ENCODE data around the gene FRMD5.

Gene FRMD5

DNA sequence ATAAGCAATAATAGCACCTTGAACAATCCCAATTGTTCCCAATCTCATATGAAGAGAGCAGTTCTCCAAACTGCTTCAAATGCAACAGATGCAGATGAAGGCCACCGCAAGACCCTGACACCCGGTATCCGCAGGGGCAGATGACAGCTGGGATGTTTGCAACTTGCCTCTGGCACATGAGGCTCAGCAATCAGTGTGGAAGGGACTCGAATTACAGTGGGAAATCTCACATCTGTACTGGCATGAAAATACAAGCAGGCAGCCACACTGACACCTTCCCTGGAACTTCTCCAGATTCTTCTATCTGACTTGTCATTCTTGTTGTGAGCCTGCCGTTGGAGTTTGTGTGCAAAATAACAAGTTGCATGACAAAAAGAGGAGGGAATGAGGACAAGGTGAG, 299.5 kb downstream of the FRMD5 start:
- no peak for DNase-seq (ENCODE audit: low spot score)
- TF ChIP-seq, protein P1, sequence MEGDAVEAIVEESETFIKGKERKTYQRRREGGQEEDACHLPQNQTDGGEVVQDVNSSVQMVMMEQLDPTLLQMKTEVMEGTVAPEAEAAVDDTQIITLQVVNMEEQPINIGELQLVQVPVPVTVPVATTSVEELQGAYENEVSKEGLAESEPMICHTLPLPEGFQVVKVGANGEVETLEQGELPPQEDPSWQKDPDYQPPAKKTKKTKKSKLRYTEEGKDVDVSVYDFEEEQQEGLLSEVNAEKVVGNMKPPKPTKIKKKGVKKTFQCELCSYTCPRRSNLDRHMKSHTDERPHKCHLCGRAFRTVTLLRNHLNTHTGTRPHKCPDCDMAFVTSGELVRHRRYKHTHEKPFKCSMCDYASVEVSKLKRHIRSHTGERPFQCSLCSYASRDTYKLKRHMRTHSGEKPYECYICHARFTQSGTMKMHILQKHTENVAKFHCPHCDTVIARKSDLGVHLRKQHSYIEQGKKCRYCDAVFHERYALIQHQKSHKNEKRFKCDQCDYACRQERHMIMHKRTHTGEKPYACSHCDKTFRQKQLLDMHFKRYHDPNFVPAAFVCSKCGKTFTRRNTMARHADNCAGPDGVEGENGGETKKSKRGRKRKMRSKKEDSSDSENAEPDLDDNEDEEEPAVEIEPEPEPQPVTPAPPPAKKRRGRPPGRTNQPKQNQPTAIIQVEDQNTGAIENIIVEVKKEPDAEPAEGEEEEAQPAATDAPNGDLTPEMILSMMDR (IDR thresholded peaks at IDR 0.05; ENCODE audit: borderline replicate concordance, control extremely low read depth, extremely low read depth, insufficient read depth, missing control alignments) = no peak
- in situ Hi-C loops (cut with MboI; ENCODE audit: low sequenced_read_pairs, unreplicated experiment) = no loop called here

DNA sequence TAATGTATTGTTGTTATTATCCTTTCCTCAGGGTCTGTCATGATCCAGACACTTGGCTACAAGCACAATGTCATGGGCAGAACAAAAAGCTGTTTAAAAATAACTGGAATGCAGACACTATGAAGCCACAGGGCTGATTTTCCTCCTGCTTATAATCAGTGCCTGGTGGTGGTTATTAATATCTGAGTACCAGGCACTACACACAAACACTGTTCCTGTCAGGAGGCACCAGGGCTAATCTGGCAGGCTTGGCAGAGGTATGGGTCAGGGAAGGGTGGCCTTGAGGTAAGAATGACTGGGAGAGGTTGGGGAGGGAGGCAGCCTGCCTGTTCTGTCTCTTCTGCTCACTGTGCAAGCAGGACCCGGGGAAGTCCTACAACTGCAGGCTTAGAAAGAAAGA, 301.1 kb downstream of the FRMD5 start:
- no peak for DNase-seq (ENCODE audit: low spot score)
- TF ChIP-seq, protein P1 (IDR thresholded peaks at IDR 0.05; ENCODE audit: borderline replicate concordance, control extremely low read depth, extremely low read depth, insufficient read depth, missing control alignments) = no peak
- in situ Hi-C loops (cut with MboI; ENCODE audit: low sequenced_read_pairs, unreplicated experiment) = no loop called here

DNA sequence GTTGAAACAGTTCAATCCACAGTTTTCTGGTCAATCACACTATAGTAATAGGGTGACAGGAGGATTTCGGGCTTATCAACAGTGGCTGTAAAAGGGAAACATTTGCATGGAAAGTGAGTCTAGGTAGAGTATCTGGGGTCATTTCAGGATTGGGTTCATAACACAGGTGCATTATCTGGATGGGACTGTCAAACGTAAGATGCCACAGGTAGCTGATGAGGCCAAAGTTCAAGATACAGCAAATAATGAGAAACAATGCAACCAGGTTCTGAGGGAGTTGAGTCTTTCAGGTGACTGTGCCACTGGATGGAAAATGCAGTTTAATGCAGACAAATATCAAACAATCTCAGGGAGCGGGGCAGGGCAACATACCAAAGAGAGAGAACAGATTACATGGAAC, 306.0 kb downstream of the FRMD5 start:
- in situ Hi-C loops (cut with MboI; ENCODE audit: low sequenced_read_pairs, unreplicated experiment) = no loop called here
- TF ChIP-seq, protein P1 (IDR thresholded peaks at IDR 0.05; ENCODE audit: borderline replicate concordance, control extremely low read depth, extremely low read depth, insufficient read depth, missing control alignments) = no peak
- DNase-seq (ENCODE audit: low spot score) = no peak

DNA sequence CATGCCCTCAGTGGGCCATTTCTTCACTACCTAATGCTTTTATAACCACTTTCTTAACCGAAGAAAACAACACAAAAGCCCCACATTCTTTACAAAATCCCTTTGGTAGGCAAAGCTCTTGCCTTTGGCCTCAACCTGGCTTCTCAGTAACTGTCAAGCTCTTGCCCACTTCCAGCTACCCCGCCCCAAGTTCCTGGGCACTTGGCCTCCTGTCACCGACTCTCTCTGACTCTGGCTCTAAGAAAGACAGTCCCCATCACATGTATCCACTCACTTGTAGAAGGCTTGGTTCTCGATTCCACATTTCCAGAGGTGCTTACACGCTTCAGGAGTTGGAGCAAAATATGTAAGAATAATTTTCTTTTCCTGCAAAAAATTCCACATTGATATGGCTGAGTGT, 307.2 kb downstream of the FRMD5 start:
- no peak for DNase-seq (ENCODE audit: low spot score)
- TF ChIP-seq, protein P1 (IDR thresholded peaks at IDR 0.05; ENCODE audit: borderline replicate concordance, control extremely low read depth, extremely low read depth, insufficient read depth, missing control alignments) = no peak
- in situ Hi-C loops (cut with MboI; ENCODE audit: low sequenced_read_pairs, unreplicated experiment) = no loop called here

DNA sequence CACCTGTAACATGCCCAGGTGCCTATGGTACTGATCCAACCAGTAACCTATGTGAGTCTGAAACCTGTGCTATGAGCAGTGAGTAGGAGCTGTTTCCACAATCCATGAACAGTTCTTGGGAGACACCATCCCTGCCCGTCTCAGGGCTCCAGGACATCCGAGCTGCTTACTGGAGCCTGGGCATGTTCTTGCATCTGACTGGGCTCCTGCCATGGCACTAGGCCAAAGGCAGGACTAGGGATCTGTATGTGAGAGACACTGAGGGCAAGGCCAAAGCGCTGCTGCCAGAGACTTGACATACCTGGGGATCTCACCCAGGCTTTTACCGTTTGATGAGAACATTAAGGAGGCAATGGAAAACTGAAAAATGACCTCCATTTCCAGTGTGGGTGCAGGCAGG, 308.5 kb downstream of the FRMD5 start:
- TF ChIP-seq, protein P1 (IDR thresholded peaks at IDR 0.05; ENCODE audit: borderline replicate concordance, control extremely low read depth, extremely low read depth, insufficient read depth, missing control alignments) = no peak
- in situ Hi-C loops (cut with MboI; ENCODE audit: low sequenced_read_pairs, unreplicated experiment) = no loop called here
- no peak for DNase-seq (ENCODE audit: low spot score)

DNA sequence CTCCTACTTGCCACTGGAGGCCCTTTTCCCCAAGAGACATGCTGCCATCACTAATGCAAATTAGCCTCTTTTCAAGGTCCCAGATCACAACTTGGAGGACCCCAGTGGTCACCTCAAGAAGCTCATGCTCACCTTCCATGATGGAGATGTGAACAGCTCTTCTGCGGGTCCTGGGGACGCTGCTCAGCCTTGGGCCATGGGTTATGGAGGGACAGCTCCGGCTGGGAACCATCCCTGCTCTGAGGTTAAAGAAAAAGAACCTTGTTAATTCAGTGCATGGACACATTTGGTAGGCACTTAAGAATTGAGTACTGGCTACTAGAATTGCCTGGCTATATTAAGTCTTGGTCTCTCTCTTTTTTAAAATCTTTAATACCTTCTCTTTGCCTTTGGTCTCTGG, 311.5 kb downstream of the FRMD5 start:
- in situ Hi-C loops (cut with MboI; ENCODE audit: low sequenced_read_pairs, unreplicated experiment) = no loop called here
- TF ChIP-seq, protein P1 (IDR thresholded peaks at IDR 0.05; ENCODE audit: borderline replicate concordance, control extremely low read depth, extremely low read depth, insufficient read depth, missing control alignments) = no peak
- DNase-seq (ENCODE audit: low spot score) = no peak

DNA sequence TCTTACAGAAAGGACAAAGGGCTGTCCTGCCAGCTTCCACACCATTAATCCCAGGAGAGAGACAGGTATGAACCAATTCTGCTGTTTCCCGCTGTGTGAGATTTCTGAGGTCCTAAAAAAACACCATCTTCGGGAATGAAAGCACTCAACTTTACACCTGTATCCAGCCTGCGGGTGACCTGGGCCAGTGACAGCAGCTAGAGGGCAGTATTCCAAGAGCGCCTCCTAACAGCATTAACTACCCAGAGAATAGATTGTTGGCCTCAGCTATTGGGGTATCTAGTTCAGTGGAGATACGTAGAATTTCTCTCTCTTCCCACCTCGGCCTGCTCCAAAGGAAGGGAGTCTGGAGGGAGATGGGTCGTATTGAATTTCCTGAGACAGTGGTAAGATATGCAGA, 313.1 kb downstream of the FRMD5 start:
- no peak for DNase-seq (ENCODE audit: low spot score)
- TF ChIP-seq, protein P1 (IDR thresholded peaks at IDR 0.05; ENCODE audit: borderline replicate concordance, control extremely low read depth, extremely low read depth, insufficient read depth, missing control alignments) = no peak

More for the DNA sequence above, 313.1 kb downstream of the FRMD5 start:
- in situ Hi-C loops (cut with MboI; ENCODE audit: low sequenced_read_pairs, unreplicated experiment) = no loop called here

All from GM13976 (cell line).